ENCODE results near the gene PRKG2. TPM values are rescaled to one million over a fixed set of nuclear protein-coding genes. Genes with fewer than 3 reads are reported as not detected.

PRKG2 gene
- total and polyA plus RNA-seq, 2 donors (not counting 3 experiments of a cell fraction or from before 2014, with no cell fraction given) = not detected

DNA sequence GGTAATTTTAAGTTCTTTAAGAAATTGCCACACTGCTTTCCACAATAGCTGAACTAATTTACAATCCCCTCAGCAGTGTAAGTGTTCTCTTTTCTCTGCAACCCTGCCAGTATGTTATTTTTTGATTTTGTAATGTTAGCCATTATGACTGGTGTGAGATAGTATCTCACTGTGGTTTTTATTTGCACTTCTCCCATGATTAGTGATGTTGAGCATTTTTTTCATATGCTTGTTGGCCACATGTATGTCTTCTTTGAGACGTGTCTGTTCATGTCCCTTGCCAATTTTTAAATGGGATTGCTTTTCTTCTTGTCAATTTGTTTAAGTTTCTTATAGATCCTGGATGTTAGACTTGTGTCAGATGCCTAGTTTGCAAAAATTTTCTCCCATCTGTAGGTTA is 98.5 kb downstream of the PRKG2 start:
- Histone ChIP-seq H3K36me3 (ENCODE audit: control insufficient read depth in 2 of 2, extremely low read depth in 1 of 2, insufficient read depth in 2 of 2, low read length in 2 of 2) (no peaks in the 10 kb centered on the region), H3K79me2 (ENCODE audit: control insufficient read depth, insufficient read depth, low read length) (no peaks in the 10 kb centered on the region), H3K27me3 (ENCODE audit: control insufficient read depth in 2 of 2, insufficient read depth in 2 of 2, low read length in 2 of 2) (no peaks in the 10 kb centered on the region), H3K9me3 (replicated peaks; ENCODE audit: control insufficient read depth, insufficient read depth, low read length) (no peaks in the 10 kb centered on the region), H3K9ac (replicated peaks; ENCODE audit: extremely low read depth, insufficient read depth, low read length) (no peak overlapping the region), H3K27ac (ENCODE audit: insufficient read depth, low read depth, low read length) (no peak overlapping the region), H3K9me1 (replicated peaks; ENCODE audit: control insufficient read depth, extremely low read depth, insufficient read depth, low read length) (no peaks in the 10 kb centered on the region), H3K4me1 (ENCODE audit: control insufficient read depth, extremely low read depth, insufficient read depth, low read length) (no peaks in the 10 kb centered on the region), H2AFZ (ENCODE audit: low read depth, low read length) (no peak overlapping the region), H3K4me3 (replicated peaks in 1 of 3; ENCODE audit: insufficient read depth in 1 of 3, low read depth in 1 of 3, low read length in 3 of 3) (no peak overlapping the region), H4K20me1 (replicated peaks; ENCODE audit: control insufficient read depth, extremely low read depth, insufficient read depth, low read length) (no peaks in the 10 kb centered on the region), H3K4me2 (ENCODE audit: insufficient read depth, low read length) (no peak overlapping the region)
- CTCF ChIA-PET = no interaction called here
- POLR2A ChIA-PET = no interaction called here
- BruUV-seq (replicated peaks) = no TSS peak
- TF ChIP-seq EZH2 (IDR thresholded peaks at IDR 0.05; ENCODE audit: borderline replicate concordance, low read depth, low read length, severe bottlenecking) = no peak
- no peak for TF ChIP-seq GATA2 (IDR thresholded peaks at IDR 0.05; ENCODE audit: insufficient read depth, insufficient read length, low read depth, low read length)
- TF ChIP-seq POLR2A (IDR thresholded peaks at IDR 0.05; ENCODE audit: low read depth, low read length) = no peak
- TF ChIP-seq CTCF (IDR thresholded peaks at IDR 0.05; ENCODE audit: extremely low read depth in 1 of 2, insufficient read depth in 1 of 2, low read depth in 1 of 2, low read length in 2 of 2) = no peak
- TF ChIP-seq MYC (IDR thresholded peaks at IDR 0.05; ENCODE audit: low read depth, low read length) = no peak
- no peak for TF ChIP-seq JUN (IDR thresholded peaks at IDR 0.05; ENCODE audit: borderline replicate concordance, insufficient read depth, insufficient read length, low read depth)
- TF ChIP-seq FOS (IDR thresholded peaks at IDR 0.05; ENCODE audit: borderline replicate concordance, insufficient read depth, low read length) = no peak
- TF ChIP-seq, protein P1, sequence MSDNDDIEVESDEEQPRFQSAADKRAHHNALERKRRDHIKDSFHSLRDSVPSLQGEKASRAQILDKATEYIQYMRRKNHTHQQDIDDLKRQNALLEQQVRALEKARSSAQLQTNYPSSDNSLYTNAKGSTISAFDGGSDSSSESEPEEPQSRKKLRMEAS (IDR thresholded peaks at IDR 0.05; ENCODE audit: insufficient read depth, insufficient read length) = no peak
- dilution Hi-C loops (cut with MboI; ENCODE audit: extremely low pct_ligation_motif_present, low sequenced_read_pairs) = no loop called here
- DNase-seq (ENCODE audit: low read depth, low spot score) (no peak), FAIRE-seq (no peak)
- intact Hi-C loops (cut with micrococcal nuclease) = no loop called here

All from endothelial cell of umbilical vein (primary cell).